ENCODE data around the gene RAD17.
A peak's percentile ranks its signal among the peaks of the same experiment; 100 is the strongest.
"Not testable (repeated sequence)": the region's sequence is repeated elsewhere in the genome, so short reads cannot be mapped to it uniquely, and the experiment has no call there.

The RAD17 gene

DNA sequence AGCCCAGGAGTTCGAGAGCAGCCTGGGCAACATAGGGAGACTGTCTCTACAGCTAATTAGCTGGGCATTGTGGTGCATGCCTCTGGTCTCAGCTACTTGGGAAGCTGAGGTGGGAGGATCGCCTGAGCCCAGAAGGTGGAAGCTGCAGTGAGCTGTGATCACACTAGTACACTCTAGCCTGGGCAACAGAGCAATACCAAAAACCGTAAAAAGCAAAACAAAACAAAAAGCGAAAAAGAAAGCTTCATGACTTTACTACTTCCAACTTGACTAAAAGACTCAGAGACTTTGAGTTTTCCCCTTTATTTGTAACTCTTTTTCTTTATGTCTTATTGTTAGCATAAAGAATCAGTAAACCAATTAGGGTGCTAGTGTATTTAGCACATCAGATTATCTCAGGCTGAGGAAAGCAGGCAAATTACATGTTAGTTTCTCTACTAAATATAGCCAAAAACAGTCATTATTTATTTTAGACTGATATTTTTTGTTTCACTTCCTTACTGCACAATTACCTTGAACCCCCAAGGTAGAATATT is 5.4 kb downstream of the RAD17 start:
- no peak for DNase-seq (ENCODE audit: low read depth)

DNA sequence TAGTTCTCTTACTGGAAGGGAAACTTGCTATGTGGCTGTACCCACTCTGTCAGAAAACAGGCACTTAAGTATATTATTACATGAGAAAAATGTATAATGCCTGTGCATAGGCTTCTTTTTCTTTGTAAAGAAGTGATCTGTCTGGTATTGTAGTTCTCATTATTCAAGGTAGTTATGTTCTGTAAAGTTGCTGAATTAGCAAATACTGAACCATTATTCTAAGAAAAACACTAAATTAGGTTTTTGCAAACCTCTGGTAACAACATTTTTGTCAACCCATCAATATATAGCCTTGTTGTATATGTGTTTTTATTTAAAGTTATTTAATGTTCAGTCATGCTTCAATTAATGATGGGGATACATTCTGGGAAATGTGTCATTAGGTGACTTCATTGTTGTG is 8.8 kb downstream of the RAD17 start:
- DNase-seq (ENCODE audit: low read depth): no peak

DNA sequence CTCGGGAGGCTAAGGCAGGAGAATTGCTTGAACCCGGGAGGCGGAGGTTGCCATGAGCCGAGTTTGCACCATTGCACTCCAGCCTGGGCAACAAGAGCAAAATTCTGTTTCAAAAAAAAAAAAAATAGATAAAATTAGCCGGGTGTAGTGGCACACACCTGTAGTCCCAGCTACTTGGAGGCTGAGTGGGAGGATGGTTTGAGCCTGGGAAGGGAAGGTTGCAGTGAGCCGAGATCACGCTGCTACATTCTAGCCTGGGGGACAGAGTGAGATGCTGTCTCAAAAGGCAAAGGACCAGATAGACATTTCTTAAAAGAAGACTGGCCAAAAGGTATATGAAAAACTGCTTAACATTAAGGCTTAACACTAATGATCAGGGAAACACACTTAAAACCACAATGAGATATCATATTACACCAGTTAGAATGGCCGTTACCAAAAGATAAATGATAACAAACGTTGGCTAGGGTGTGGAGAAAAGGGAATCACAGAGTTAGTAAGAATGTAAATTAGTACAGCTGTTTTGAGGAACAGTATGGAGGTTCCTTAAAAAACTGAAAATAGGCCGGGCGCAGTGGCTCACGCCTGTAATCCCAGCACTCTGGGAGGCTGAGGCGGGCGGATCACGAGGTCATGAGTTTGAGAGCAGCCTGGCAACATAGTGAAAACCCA is 35.2 kb downstream of the RAD17 start:
- no peak for DNase-seq (ENCODE audit: low read depth)

DNA sequence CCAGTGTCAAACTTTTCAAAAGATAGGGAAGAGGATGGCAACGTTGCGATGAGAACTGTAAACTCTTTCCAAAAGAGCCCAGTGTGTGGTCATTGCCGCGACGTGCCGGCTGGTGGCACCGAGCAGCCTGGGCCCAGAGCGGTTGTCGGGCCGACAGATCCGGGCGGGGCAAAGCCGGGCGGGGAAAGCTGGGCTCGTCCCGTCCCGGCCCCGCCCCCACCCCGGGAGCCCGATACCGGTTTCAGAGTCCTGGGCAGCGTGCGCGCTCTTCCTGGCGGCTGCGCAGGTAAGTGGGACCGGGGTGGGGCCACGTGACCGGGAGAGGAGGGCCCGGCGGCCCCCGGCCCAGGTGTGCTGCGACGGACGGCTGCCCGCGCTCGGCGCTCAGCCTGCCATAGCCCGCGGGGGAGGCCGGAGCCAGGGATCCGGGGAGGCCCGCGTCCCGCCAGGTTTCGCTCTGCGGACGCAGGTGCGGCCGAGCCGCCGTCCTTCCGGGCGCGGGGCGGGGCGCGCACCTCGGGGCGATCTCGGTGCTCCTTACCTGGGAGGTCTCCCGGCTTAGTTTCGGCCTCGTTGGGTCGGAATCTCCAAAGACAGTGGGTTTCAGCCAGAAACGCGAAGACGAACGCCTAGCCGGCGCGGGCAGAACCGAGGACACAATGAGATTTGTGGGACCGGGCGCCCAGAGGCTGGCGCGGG is 45.4 kb downstream of the RAD17 start, which contains the start of gene MARVELD2:
MARVELD2 (plus strand) TSS at position 232 of the 699 bp plus-strand sequence. CDS start 4,270 bp downstream, outside the sequence.
- peak; percentile 32 for DNase-seq (ENCODE audit: low read depth)

DNA sequence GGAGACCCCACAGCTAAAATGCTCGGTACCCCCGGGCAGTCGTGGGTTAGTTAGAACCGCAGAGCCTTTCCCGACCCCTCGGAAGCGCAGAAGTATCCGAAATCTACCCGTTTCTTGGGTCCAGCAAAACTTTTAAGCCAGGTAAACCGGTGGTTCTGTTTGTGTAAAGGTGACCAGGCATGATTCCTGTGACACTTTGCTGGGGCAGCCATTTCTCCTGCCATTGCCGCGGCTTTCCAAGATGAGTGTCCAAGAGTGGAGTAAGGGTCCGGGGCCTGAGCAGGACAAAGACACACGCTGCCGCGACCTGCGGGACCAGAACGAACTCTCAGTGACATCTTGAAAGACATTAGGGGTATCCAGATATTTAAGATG is 46.0 kb downstream of the RAD17 start:
- no peak for DNase-seq (ENCODE audit: low read depth)

DNA sequence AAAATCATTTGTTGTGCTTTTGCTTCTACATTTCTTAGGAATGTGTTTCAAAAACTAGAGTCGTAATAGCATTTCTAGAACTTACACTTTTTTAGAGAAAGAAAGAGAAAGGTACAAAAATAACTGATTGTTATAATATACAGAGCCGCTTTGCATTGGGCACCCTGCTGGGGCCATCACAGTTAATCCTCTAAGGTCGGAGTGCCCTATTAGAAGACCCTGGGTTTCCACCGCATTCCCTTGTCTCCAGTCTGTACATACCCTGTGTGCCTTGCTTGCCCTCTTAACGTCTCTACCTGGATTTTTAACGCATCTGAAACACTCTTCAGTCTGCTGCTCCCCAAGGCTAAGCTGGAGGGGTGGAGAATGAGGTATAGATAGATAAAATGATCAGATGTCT is 46.6 kb downstream of the RAD17 start:
- DNase-seq (ENCODE audit: low read depth): no peak

DNA sequence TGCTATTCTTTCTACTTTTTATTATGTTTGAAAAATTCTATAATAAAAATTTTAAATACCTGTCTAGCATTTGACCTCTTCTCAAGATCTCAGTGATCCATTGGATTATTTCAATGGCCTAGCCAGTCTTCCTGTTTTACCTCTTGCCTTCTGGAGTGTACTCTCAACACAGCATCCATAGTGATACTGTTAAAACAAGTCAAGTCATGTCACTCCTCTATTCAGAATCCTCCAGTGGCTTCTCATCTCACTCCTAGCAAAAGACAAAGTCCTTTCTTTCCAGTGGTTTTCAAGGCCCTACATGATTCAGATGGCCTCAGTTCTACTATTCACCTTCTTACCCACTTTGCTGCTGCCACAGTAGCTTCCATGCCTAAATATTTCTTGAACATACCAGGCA is 47.1 kb downstream of the RAD17 start:
- DNase-seq (ENCODE audit: low read depth): no peak

DNA sequence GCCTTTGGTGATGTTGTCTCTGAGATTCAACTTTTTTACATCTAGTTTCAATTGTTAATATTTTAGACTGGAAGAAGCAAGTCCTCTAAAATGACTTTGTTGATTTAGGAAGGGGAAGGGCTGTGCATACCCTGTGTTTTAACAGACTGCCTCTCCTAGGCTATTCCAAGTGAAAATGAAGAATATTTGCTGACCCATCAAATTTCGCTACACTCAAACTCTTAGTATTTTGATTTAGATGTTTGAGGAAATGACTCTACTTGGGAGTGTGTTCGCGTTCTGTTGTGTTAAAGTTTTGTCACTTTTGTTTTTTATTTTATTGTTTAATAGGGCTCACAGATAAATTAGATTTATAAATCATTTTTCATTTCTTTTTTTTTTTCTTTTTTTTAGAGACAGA is 48.9 kb downstream of the RAD17 start:
- no peak for DNase-seq (ENCODE audit: low read depth)

DNA sequence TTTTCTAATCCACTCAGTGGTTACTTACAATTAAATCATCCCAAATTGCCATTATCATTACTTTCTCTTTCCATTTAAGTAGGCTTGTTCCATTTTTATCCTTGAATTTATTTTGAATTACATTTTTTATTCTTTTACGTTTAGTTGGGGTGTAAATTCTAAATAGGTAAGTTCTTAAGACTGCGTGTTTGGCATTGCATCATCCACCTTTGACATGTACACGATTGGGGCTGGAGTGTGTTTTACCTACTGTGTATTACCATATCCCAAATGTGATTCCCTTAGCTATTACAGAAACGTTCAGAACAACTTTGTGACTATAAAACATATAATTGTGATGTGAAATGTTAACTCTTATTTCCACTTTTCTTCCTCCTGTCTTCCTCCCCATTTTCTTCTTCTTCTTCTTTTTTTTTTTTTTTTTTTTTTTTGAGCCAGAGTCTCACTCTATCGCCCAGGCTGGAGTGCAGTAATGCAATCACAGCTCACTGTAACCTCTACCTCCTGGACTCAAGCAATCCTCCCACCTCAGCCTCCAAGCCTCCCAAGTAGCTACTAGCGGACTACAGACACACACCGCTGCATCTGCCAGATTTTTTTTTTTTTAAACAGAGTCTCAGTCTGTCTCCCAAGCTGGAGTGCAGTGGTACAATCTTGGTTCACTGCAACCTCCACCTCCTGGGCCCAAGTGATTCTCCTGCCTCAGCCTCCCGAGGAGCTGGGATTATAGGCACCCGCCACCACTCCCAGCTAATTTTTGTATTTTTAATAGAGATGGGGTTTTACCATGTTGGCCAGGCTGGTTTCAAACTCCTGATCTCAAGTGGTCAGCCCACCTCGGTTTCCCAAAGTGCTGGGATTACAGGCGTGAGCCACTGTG is 62.0 kb downstream of the RAD17 start:
- DNase-seq (ENCODE audit: low read depth): no peak

DNA sequence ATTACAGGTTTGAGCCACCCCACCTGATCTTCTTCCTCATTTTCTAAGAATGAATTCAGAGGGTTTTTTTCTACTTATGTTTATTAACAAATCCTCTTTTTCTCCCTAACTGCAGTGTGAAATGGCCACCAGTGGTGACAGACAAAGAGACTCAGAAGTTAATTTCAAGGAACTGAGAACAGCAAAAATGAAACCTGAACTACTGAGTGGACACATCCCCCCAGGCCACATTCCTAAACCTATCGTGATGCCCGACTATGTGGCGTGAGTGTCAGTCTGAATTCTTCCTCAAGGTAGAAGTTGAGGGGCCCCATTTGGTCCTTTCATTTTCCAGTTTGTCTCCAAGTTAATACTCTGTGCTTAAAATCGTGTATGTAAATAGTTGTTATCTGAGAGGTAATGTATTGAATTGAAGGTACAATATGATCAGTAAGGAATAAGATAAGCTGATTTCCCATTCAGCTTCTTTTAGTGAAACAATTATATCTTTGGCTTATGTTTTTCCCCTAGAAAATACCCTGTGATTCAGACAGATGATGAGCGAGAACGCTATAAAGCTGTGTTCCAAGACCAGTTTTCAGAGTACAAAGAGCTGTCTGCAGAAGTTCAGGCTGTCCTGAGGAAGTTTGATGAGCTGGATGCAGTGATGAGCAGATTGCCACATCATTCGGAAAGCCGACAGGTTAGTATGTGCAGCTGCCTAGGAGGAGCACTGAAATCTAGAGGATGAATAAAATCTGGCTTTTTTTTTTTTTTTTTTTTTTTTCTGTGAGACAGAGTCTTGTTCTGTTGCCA is 63.0 kb downstream of the RAD17 start:
- no peak for DNase-seq (ENCODE audit: low read depth)

DNA sequence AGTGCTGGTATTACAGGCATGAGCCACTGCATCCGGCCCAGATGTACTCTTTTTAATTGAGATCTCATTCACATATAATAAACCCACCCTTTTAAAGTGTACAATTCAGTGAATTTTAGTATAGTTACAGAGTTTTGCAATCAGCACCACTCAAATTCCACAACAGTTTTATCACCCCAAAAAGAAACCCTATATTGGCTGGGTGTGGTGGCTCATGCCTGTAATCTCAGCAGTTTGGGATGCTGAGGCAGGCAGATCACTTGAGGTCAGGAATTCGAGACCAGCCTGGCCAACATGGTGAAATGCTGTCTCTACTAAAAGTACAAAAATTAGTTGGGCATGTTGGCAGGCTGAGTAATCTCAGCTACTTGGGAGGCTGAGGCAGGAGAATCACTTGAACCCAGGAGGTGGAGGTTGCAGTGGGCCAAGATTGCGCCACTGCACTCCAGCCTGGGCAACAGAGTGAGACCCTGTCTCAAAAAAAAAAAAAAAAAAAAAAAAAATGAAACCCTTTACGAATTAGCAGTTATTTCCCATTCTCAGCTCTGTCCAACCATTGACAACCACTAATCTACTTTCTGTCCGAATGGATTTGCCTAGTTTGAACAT is 65.8 kb downstream of the RAD17 start:
- DNase-seq (ENCODE audit: low read depth): not testable (repeated sequence)

DNA sequence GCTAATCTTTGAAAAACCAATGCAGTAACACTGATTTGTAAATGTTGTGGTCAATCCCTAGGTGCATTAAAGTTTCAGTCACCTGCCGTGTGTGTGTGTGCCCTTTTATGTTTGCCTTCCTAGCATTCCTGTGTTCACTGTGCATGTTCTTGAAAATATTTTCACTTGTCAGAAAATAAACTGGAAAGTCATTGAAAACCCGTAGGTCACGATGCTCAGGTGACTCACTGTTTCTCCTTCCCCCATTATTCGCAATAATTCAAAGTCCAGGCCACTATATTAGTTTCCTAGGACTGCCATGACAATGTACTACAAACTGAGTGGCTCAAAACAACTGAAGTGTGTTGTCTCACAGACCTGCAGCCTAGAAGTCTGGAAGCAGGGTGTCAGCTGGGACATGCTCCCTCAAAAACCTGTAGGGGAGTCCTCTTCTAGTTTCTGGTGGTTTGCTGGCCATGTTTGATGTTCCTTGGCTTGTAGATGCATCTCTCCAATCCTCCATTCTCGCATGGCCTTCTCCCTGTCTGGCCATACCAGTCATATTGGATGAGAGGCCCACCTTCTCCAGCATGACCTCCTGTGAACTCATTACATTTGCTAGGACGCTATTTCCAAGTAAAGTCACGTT is 74.6 kb downstream of the RAD17 start:
- DNase-seq (ENCODE audit: low read depth): no peak

DNA sequence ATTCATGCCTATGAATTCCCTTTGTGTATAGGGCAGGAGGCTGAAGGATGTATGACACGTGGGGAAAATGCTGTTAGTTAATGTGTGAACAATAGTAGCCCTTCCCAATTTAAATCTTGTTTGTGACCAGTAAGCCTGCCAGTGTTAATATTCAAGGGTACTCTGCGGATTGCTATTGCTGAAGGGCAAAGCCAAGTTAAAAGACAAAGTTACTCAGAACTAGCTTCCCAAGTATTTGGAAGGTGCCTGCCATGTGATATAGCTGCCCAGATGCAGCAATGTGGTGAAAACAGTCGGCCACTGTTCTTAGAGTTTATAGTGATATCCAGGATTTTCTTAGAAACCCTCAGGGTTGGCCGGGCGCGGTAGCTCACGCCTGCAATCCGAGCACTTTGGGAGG is 79.9 kb downstream of the RAD17 start:
- no peak for DNase-seq (ENCODE audit: low read depth)

DNA sequence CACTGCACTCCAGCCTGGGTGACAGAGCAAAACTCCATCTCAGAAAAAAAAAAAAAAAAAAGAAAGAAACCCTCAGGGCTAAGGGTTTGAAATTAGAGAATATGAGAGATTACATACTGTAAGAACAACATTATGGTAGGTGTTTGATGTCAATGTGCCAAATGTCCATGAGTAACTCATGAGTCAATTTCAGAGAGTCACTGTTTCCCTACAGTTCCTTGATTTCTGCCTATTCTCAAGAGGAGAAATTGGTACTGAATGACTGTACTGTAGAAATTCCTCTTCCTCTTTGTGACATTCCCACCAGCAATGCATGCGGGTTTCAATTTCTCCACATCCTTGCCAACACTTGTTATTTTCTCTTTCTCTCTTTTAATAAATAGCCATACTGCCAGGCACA is 80.5 kb downstream of the RAD17 start:
- peak; percentile 35 for DNase-seq (ENCODE audit: low read depth)

DNA sequence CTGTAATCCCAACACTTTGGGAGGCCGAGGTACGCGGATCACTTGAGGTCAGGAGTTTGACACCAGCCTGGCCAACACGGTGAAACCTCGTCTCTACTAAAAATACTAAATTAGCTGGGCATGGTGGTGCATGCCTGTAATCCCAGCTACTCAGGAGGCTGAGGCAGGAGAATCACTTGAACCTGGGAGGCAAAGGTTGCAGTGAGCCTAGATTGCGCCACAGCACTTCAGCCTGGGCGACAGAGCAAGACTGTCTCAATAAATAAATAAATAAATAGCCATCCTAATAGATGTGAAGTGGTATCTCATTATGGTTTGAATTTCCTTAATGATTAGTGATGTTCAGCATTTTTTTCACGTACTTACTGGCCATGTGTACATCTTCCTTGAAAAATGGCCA is 80.9 kb downstream of the RAD17 start:
- not testable (repeated sequence) for DNase-seq (ENCODE audit: low read depth)

DNA sequence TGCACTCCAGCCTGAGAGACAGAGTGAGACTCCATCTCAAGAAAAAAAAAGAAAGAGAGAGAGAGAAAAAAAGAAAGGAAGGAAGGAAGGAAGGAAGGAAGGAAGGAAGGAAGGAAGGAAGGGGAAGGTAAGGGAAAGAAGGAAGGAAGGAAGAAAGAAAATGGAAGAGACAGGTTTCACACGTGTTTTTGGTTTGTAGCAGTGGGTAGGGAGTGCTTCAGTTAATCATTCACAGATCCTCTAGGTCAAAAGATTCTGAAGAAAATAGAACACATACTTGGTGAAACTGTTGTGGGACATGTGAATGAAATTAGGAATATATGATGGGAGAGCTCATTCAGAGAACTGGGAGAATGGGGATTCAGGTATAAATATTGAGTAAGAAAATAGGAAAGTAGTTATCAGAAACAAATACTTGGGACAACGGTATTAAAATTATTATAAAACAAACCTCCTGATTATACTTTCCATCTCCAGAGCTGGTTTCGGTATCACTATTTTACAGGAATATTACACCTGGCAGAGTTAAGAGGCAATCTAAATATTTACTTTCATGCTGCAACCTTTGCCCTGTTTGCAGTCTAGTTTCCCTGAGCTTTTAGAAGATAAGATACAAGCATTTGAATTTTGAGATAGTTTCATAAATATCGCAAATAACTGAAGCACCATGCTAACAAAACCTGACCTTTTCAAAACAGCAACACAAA is 82.5 kb downstream of the RAD17 start:
- DNase-seq (ENCODE audit: low read depth): no peak

DNA sequence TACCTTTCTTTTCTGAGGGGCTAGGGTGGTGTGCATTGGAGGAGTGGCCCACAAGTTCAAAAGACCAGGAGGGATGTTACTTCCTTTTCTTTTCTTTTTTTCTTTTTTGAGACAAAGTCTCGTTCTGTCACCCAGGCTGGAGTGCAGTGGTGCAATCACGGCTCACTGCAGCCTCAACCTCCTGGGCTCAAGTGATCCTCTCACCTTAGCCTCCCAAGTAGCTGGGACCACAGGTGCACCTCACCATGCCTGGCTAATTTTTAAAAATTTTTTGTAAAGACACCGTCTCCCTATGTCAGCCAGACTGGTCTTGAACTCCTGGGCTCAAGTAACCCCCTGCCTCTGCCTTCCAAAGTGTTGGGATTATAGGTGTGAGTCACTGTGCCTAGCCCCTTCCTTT is 83.9 kb downstream of the RAD17 start:
- not testable (repeated sequence) for DNase-seq (ENCODE audit: low read depth)

DNA sequence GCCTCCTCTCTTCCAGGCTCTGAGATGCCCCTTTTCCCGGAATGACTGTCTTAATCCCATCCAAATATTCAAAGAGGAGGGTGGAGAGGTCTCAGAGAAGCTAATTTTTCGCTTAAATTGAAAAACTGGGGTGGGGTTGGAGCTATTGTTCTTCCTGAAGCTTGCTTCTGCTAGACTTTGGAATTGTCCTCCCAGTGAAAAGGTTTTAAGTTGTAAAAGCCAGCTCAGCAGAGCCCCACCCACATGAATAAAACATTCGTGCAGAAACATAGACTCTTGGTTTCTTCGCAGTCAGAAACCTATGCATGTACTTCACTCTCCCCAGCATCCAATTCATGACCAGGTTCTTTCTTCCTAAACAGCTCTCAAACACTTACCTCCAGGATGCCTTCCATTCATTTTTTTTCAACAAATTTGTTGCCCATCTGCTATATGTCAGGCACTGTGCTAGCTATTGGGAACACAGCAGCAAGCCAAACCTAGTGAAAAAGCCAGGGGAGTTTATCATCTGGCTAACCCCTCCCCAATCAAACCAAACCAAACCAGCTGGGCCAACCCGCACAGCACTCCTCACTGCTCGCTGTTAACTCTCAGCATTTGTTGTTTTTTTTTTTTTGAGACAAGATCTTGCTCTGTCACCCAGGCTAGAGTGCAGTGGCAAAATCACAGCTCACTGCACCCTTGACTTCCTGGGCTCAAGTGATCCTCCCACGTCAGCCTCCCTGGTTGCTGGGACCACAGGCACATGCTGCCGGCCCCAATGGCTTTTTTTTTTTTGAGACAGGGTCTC is 85.0 kb downstream of the RAD17 start:
- DNase-seq (ENCODE audit: low read depth): no peak

DNA sequence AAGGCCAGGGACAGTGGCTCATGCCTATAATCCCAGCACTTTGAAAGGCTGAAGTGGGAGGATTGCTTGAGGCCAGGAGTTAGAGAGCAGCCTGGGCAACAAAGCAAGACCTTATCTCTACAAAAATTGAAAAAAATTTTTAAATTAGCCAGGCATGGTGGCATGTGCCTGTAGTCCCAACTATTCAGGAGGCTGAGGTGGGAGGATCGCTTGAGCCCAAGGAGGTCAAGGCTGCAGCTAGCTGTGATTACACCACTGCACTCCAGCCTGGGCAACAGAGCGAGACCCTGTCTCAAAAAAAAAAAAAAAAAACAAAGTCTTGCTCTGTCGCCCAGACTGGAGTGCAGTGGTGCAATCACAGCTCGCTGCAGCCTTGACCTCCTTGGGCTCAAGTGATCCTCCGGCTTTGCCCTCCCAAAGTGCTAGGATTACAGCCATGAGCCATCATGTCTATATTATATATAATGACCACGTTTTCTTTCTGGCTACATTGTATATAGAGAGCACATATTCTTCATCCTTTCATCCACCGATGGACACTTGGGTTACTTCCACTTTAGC is 85.9 kb downstream of the RAD17 start:
- DNase-seq (ENCODE audit: low read depth): not testable (repeated sequence)
